ENCODE measurements around the gene YPEL1.

The YPEL1 gene

GRCh38 chr22:21690401-21690801 lies 45.2 kb downstream of the YPEL1 start:
- peaks cover 35% of the 10 kb centered on the region for H3K36me3 Mint-ChIP-seq (ENCODE audit: insufficient read depth)
- peak overlapping the region; percentile 81 for H3K27ac Mint-ChIP-seq (ENCODE audit: low read depth)
- no peak overlapping the region for H3K4me3 Mint-ChIP-seq
- H3K4me1 Mint-ChIP-seq = peaks cover 17% of the 10 kb centered on the region
- no peak for DNase-seq (ENCODE audit: low spot score in 2 of 2)
- H3K9me3 Mint-ChIP-seq = no peaks in the 10 kb centered on the region
- H3K27me3 Mint-ChIP-seq = no peaks in the 10 kb centered on the region
- no peak for ATAC-seq (replicated peaks; ENCODE audit: extremely low read depth, poor library complexity, severe bottlenecking)

- ATAC-seq (replicated peaks; ENCODE audit: extremely low read depth, poor library complexity, severe bottlenecking) = no peak
- Mint-ChIP-seq H3K36me3 (ENCODE audit: insufficient read depth) (peaks cover 38% of the 10 kb centered on the region), H3K27ac (ENCODE audit: low read depth) (peak overlapping the region; percentile 81)
Measured at GRCh38 chr22:21688706-21689381, 46.8 kb downstream of the YPEL1 start.

GRCh38 chr22:21688341-21688705 lies 47.3 kb downstream of the YPEL1 start:
- H3K27ac Mint-ChIP-seq (ENCODE audit: low read depth) = no peak overlapping the region
- no peaks in the 10 kb centered on the region for H3K9me3 Mint-ChIP-seq
- no peak overlapping the region for H3K4me3 Mint-ChIP-seq
- ATAC-seq (replicated peaks; ENCODE audit: extremely low read depth, poor library complexity, severe bottlenecking) (no peak), DNase-seq (ENCODE audit: low spot score in 2 of 2) (no peak)
- H3K27me3 Mint-ChIP-seq = no peaks in the 10 kb centered on the region
- peaks cover 35% of the 10 kb centered on the region for H3K36me3 Mint-ChIP-seq (ENCODE audit: insufficient read depth)
- H3K4me1 Mint-ChIP-seq = peaks cover 17% of the 10 kb centered on the region

More at GRCh38 chr22:21688706-21689381, 46.8 kb downstream of the YPEL1 start:
- Mint-ChIP-seq H3K4me3 (no peak overlapping the region), H3K4me1 (peaks cover 17% of the 10 kb centered on the region), H3K27me3 (no peaks in the 10 kb centered on the region), H3K9me3 (no peaks in the 10 kb centered on the region)
- no peak for DNase-seq (ENCODE audit: low spot score in 2 of 2)

GRCh38 chr22:21687685-21688259 lies 47.8 kb downstream of the YPEL1 start:
- peaks cover 17% of the 10 kb centered on the region for H3K4me1 Mint-ChIP-seq
- H3K4me3 Mint-ChIP-seq = no peak overlapping the region
- H3K27me3 Mint-ChIP-seq = no peaks in the 10 kb centered on the region
- H3K27ac Mint-ChIP-seq (ENCODE audit: low read depth) = no peak overlapping the region
- no peaks in the 10 kb centered on the region for H3K9me3 Mint-ChIP-seq
- H3K36me3 Mint-ChIP-seq (ENCODE audit: insufficient read depth) = peaks cover 34% of the 10 kb centered on the region
- ATAC-seq (replicated peaks; ENCODE audit: extremely low read depth, poor library complexity, severe bottlenecking) = no peak
- no peak for DNase-seq (ENCODE audit: low spot score in 2 of 2)

GRCh38 chr22:21686634-21687393 lies 48.8 kb downstream of the YPEL1 start:
- ATAC-seq (replicated peaks; ENCODE audit: extremely low read depth, poor library complexity, severe bottlenecking) = no peak
- H3K4me3 Mint-ChIP-seq = no peak overlapping the region
- peaks cover 16% of the 10 kb centered on the region for H3K4me1 Mint-ChIP-seq
- H3K27ac Mint-ChIP-seq (ENCODE audit: low read depth) = no peak overlapping the region
- peaks cover 36% of the 10 kb centered on the region for H3K36me3 Mint-ChIP-seq (ENCODE audit: insufficient read depth)
- H3K27me3 Mint-ChIP-seq = no peaks in the 10 kb centered on the region
- no peak for DNase-seq (ENCODE audit: low spot score in 2 of 2)
- H3K9me3 Mint-ChIP-seq = no peaks in the 10 kb centered on the region

GRCh38 chr22:21686193-21686608 lies 49.4 kb downstream of the YPEL1 start:
- Mint-ChIP-seq H3K27ac (ENCODE audit: low read depth) (no peak overlapping the region), H3K36me3 (ENCODE audit: insufficient read depth) (peaks cover 31% of the 10 kb centered on the region)

GRCh38 chr22:21685164-21685513 lies 50.5 kb downstream of the YPEL1 start:
- Mint-ChIP-seq H3K9me3 (no peaks in the 10 kb centered on the region), H3K36me3 (ENCODE audit: insufficient read depth) (peaks cover 31% of the 10 kb centered on the region), H3K4me3 (no peak overlapping the region), H3K27me3 (no peaks in the 10 kb centered on the region), H3K4me1 (peaks cover 7% of the 10 kb centered on the region), H3K27ac (ENCODE audit: low read depth) (peak overlapping the region; percentile 16)
- DNase-seq (ENCODE audit: low spot score in 2 of 2) = no peak
- no peak for ATAC-seq (replicated peaks; ENCODE audit: extremely low read depth, poor library complexity, severe bottlenecking)

More at GRCh38 chr22:21686193-21686608, 49.4 kb downstream of the YPEL1 start:
- Mint-ChIP-seq H3K9me3 (no peaks in the 10 kb centered on the region), H3K4me1 (peaks cover 12% of the 10 kb centered on the region), H3K27me3 (no peaks in the 10 kb centered on the region), H3K4me3 (no peak overlapping the region)
- ATAC-seq (replicated peaks; ENCODE audit: extremely low read depth, poor library complexity, severe bottlenecking) (no peak), DNase-seq (ENCODE audit: low spot score in 2 of 2) (no peak)

- H3K27ac Mint-ChIP-seq (ENCODE audit: low read depth) = peak overlapping the region; percentile 16
- no peak for ATAC-seq (replicated peaks; ENCODE audit: extremely low read depth, poor library complexity, severe bottlenecking)
- H3K4me1 Mint-ChIP-seq = peaks cover 4% of the 10 kb centered on the region
- H3K36me3 Mint-ChIP-seq (ENCODE audit: insufficient read depth) = peaks cover 27% of the 10 kb centered on the region
- no peak overlapping the region for H3K4me3 Mint-ChIP-seq
- no peaks in the 10 kb centered on the region for H3K27me3 Mint-ChIP-seq
- DNase-seq (ENCODE audit: low spot score in 2 of 2) = no peak
- H3K9me3 Mint-ChIP-seq = no peaks in the 10 kb centered on the region
Measured at GRCh38 chr22:21684492-21685163, 51.0 kb downstream of the YPEL1 start.

- Mint-ChIP-seq H3K4me1 (no peaks in the 10 kb centered on the region), H3K27ac (ENCODE audit: low read depth) (peak overlapping the region; percentile 13), H3K9me3 (no peaks in the 10 kb centered on the region), H3K36me3 (ENCODE audit: insufficient read depth) (peaks cover 29% of the 10 kb centered on the region), H3K4me3 (no peak overlapping the region), H3K27me3 (no peaks in the 10 kb centered on the region)
- DNase-seq (ENCODE audit: low spot score in 2 of 2) (no peak), ATAC-seq (replicated peaks; ENCODE audit: extremely low read depth, poor library complexity, severe bottlenecking) (no peak)
Measured at GRCh38 chr22:21683401-21683811, 52.2 kb downstream of the YPEL1 start.

GRCh38 chr22:21682385-21683175 lies 53.0 kb downstream of the YPEL1 start:
- DNase-seq (ENCODE audit: low spot score in 2 of 2) (no peak), ATAC-seq (replicated peaks; ENCODE audit: extremely low read depth, poor library complexity, severe bottlenecking) (no peak)
- peaks cover 26% of the 10 kb centered on the region for H3K36me3 Mint-ChIP-seq (ENCODE audit: insufficient read depth)
- no peak overlapping the region for H3K4me3 Mint-ChIP-seq
- H3K27ac Mint-ChIP-seq (ENCODE audit: low read depth) = peak overlapping the region; percentile 8
- H3K4me1 Mint-ChIP-seq = no peaks in the 10 kb centered on the region
- no peaks in the 10 kb centered on the region for H3K27me3 Mint-ChIP-seq
- H3K9me3 Mint-ChIP-seq = no peaks in the 10 kb centered on the region

GRCh38 chr22:21681566-21682370 lies 53.8 kb downstream of the YPEL1 start:
- Mint-ChIP-seq H3K4me1 (no peaks in the 10 kb centered on the region), H3K27ac (ENCODE audit: low read depth) (peak overlapping the region; percentile 8), H3K27me3 (no peaks in the 10 kb centered on the region), H3K9me3 (no peaks in the 10 kb centered on the region), H3K36me3 (ENCODE audit: insufficient read depth) (peaks cover 27% of the 10 kb centered on the region), H3K4me3 (no peak overlapping the region)
- ATAC-seq (replicated peaks; ENCODE audit: extremely low read depth, poor library complexity, severe bottlenecking) (no peak), DNase-seq (ENCODE audit: low spot score in 2 of 2) (no peak)
